ENCODE results near the gene ALX4. TPM values are rescaled to one million over a fixed set of nuclear protein-coding genes. Genes with fewer than 3 reads are reported as not detected.

ALX4 gene
- total RNA-seq, 4 donors from 2014 or later: not detected

- 37 to 63% methylated on average over 2 to 38 of the region's 38 CpGs for WGBS, 2 donors (ENCODE audit: low coverage in 1 of 2)
- intact Hi-C loops (cut with DNase I; ENCODE audit: low total_unique reads) (no loop called here), in situ Hi-C loops (cut with MboI; ENCODE audit: low pct_ligation_motif_present in 1 of 4, low pct_unique_long_range_greater_than_20kb in 1 of 4, low sequenced_read_pairs in 3 of 4) (loop anchor here in 1 of 4 donors (25.0 kb wide), 1 partner anchor 581 kb away; no protein-coding TSS in a partner anchor)
- H3K27me3 ChIP-seq: peaks cover 100% of the 10 kb centered on the region
- no peak for DNase-seq
- no peaks in the 10 kb centered on the region for H3K36me3 ChIP-seq
- no peaks in the 10 kb centered on the region for H3K9me3 ChIP-seq
- no peak for TF ChIP-seq EP300 (IDR thresholded peaks at IDR 0.05; ENCODE audit: low read depth)
- TF ChIP-seq POLR2A (IDR thresholded peaks at IDR 0.05): no peak
- no peak for TF ChIP-seq POLR2AphosphoS5 (IDR thresholded peaks at IDR 0.05)
- no peak overlapping the region for H3K27ac ChIP-seq
- H3K4me1 ChIP-seq: peaks cover 9 to 43% (median 36%) of the 10 kb centered on the region in 4 donors
- H3K4me3 ChIP-seq: peak overlapping the region; percentile 38 to 80 (median 47)
Observed at GRCh38 chr11:44306052-44306917, 3.7 kb downstream of the ALX4 start.

GRCh38 chr11:44305470-44306051 lies 4.4 kb downstream of the ALX4 start:
- intact Hi-C loops (cut with DNase I; ENCODE audit: low total_unique reads): no loop called here
- peak; percentile 20 for DNase-seq
- TF ChIP-seq POLR2AphosphoS5 (IDR thresholded peaks at IDR 0.05): no peak
- Histone ChIP-seq H3K4me3 (peak overlapping the region; percentile 38 to 80 (median 47)), H3K9me3 (no peaks in the 10 kb centered on the region), H3K27ac (no peak overlapping the region), H3K36me3 (no peaks in the 10 kb centered on the region), H3K4me1 (peaks cover 9 to 42% (median 34%) of the 10 kb centered on the region in 4 donors), H3K27me3 (peaks cover 100% of the 10 kb centered on the region)
- WGBS, 2 donors (ENCODE audit: low coverage in 1 of 2): 2 to 10% methylated on average over 8 to 38 of the region's 41 CpGs
- in situ Hi-C loops (cut with MboI; ENCODE audit: low pct_ligation_motif_present in 1 of 4, low pct_unique_long_range_greater_than_20kb in 1 of 4, low sequenced_read_pairs in 3 of 4): loop anchor here in 1 of 4 donors (25.0 kb wide), 1 partner anchor 582 kb away; no protein-coding TSS in a partner anchor

GRCh38 chr11:44305026-44305469 lies 4.9 kb downstream of the ALX4 start:
- Histone ChIP-seq H3K4me1 (peaks cover 9 to 37% (median 32%) of the 10 kb centered on the region in 4 donors), H3K27ac (no peak overlapping the region), H3K27me3 (peaks cover 96% of the 10 kb centered on the region), H3K36me3 (no peaks in the 10 kb centered on the region), H3K9me3 (no peaks in the 10 kb centered on the region), H3K4me3 (peak overlapping the region in 3 of 4 donors; percentile 43 to 80 (median 51))
- intact Hi-C loops (cut with DNase I; ENCODE audit: low total_unique reads) (no loop called here), in situ Hi-C loops (cut with MboI; ENCODE audit: low pct_ligation_motif_present in 1 of 4, low pct_unique_long_range_greater_than_20kb in 1 of 4, low sequenced_read_pairs in 3 of 4) (loop anchor here in 1 of 4 donors (25.0 kb wide), 1 partner anchor 582 kb away; no protein-coding TSS in a partner anchor)
- TF ChIP-seq POLR2AphosphoS5 (IDR thresholded peaks at IDR 0.05): no peak
- TF ChIP-seq EP300 (IDR thresholded peaks at IDR 0.05; ENCODE audit: low read depth): no peak
- TF ChIP-seq, protein P1, sequence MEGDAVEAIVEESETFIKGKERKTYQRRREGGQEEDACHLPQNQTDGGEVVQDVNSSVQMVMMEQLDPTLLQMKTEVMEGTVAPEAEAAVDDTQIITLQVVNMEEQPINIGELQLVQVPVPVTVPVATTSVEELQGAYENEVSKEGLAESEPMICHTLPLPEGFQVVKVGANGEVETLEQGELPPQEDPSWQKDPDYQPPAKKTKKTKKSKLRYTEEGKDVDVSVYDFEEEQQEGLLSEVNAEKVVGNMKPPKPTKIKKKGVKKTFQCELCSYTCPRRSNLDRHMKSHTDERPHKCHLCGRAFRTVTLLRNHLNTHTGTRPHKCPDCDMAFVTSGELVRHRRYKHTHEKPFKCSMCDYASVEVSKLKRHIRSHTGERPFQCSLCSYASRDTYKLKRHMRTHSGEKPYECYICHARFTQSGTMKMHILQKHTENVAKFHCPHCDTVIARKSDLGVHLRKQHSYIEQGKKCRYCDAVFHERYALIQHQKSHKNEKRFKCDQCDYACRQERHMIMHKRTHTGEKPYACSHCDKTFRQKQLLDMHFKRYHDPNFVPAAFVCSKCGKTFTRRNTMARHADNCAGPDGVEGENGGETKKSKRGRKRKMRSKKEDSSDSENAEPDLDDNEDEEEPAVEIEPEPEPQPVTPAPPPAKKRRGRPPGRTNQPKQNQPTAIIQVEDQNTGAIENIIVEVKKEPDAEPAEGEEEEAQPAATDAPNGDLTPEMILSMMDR (IDR thresholded peaks at IDR 0.05): no peak
- no peak for TF ChIP-seq POLR2A (IDR thresholded peaks at IDR 0.05)
- WGBS, 2 donors (ENCODE audit: low coverage in 1 of 2): 3 to 11% methylated on average over 10 of the region's 10 CpGs
- DNase-seq: no peak

DNA sequence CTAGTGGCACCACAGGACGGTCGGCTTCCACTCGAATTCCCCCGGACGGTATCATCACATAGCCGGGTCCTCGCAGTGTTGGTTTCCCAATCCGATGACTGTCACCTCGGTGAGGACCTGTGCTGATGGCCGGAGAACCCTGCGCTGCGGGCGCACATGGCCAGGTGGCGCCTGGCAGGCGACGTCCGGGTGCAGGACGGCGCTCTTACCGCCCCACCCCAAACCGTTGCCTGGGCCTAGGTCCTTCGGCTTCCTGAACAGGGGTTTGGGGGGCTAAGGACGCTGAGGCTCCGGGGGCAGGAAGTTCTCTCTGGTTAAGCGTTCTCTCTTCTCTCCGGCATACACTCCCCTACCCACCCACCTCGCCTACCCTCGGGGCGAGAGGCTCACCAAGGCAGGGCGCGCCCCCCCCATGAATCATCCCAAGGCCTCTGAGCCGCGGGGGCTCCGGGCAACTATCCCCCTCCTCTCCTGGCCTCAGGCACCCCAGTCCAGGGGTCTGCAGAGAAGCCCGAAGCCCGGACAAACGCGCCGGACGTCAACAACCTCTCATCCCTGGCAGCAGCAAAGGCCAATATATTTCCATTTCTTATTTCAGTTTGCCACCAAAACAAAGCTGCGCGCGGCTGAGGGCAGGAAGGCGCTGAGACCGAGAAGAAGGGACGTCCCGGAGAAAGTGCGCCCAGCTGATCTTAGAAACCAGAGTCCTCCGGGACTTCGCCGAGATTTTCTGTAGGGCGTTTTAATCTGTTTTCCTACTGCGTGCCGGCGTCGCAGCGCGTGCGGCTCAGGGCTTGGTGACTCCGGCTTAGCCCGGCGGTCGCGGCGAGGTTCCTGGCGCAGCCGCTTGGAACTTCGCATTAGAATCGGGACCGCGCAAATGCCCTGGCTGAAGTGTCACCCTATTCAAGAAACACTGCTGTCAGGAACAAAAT lies 5.6 kb downstream of the ALX4 start:
- Histone ChIP-seq H3K4me1 (peaks cover 2 to 30% (median 25%) of the 10 kb centered on the region in 4 donors), H3K27ac (no peak overlapping the region), H3K4me3 (peak overlapping the region in 1 of 4 donors; percentile 4), H3K27me3 (peaks cover 89% of the 10 kb centered on the region), H3K9me3 (no peaks in the 10 kb centered on the region), H3K36me3 (no peaks in the 10 kb centered on the region)
- intact Hi-C loops (cut with DNase I; ENCODE audit: low total_unique reads): no loop called here
- TF ChIP-seq EP300 (IDR thresholded peaks at IDR 0.05; ENCODE audit: low read depth) (no peak), POLR2AphosphoS5 (IDR thresholded peaks at IDR 0.05) (no peak), POLR2A (IDR thresholded peaks at IDR 0.05) (no peak)
- TF ChIP-seq, protein P1 (IDR thresholded peaks at IDR 0.05): no peak
- in situ Hi-C loops (cut with MboI; ENCODE audit: low pct_ligation_motif_present in 1 of 4, low pct_unique_long_range_greater_than_20kb in 1 of 4, low sequenced_read_pairs in 3 of 4): loop anchor here in 1 of 4 donors (25.0 kb wide), 1 partner anchor 583 kb away; no protein-coding TSS in a partner anchor
- WGBS, 2 donors (ENCODE audit: low coverage in 1 of 2): 8% methylated on average over 70 of the region's 71 CpGs; no CpG with 5 or more reads in 1 of the 2 donors
- no peak for DNase-seq
